HG03342 (cell line): ENCODE data around the gene ZNF771.
A peak's percentile ranks its signal among the peaks of the same experiment; 100 is the strongest.
"Not testable (repeated sequence)": the region's sequence is repeated elsewhere in the genome, so short reads cannot be mapped to it uniquely, and the experiment has no call there.

ENCODE experiments used
- ATAC-seq: cut with Tn5 transposase; IDR thresholded peaks from one replicate; pipeline ENCODE4 v1.9.1; 2021; ENCODE audit warnings: mild to moderate bottlenecking, moderate library complexity; ENCODE audit not compliant: unreplicated experiment

ZNF771 gene

GRCh38 chr16:30458561-30459394, 51.4 kb downstream of the ZNF771 start:
- ATAC-seq = peak; percentile 87

DNA sequence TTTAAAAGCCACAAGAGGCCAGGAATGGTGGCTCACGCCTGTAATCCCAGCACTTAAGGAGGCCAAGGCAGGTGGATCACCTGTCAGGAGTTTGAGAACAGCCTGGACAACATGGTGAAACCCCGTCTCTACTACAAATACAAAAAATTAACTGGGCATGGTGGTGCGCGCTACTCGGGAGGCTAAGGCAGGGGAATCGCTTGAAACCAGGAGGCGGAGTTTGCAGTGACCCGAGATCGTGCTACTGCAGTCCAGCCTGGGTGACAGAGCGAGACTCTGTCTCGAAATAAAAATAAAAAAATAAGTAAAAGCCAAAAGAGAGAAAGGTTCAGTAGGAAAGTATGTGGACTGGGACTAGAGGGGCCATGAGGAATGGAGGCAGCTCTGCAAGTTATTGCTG, 52.0 kb downstream of the ZNF771 start:
- ATAC-seq = no peak

DNA sequence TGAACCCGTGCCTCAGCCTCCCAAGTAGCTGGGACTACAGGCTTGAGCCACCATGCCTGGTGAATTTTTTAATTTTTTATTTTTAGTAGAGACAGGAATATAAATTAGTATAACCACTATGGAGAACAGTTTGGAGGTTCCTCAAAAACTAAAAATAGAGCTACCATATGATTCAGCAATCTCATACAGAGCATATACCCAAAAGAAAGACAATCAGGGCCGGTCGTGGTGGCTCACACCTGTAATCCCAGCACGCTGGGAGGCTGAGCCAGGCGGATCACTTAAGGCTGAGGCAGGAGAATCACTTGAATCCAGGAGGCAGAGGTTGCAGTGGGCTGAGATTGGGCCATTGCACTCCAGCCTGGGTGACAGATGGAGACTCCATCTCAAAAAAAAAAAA, 54.0 kb downstream of the ZNF771 start:
- not testable (repeated sequence) for ATAC-seq

DNA sequence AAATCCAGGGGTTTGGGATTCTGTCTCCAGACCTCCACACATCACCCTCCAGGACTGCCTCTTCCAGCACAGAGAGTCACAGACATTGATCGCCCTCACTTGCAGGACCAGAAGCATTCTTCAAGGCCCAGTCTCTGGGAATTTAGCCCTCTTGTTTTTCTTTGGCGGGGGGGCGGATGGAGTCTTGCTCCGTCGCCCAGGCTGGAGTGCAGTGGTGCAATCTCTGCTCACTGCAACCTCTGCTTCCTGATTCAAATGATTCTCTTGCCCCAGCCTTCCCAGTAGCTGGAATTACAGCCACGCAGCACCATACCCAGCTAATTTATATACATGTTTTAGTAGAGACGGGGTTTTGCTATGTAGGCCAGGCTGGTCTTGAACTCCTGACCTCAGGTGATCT, 56.7 kb downstream of the ZNF771 start:
- ATAC-seq = no peak
